Measurements from ENCODE around the gene NMNAT1.
"Not testable (repeated sequence)": the region's sequence is repeated elsewhere in the genome, so short reads cannot be mapped to it uniquely, and the experiment has no call there.

NMNAT1 gene

GRCh38 chr1:10007169-10007568 lies 63.9 kb downstream of the NMNAT1 start:
- Histone ChIP-seq H3K4me1 (no peaks in the 10 kb centered on the region), H3K27ac (no peak overlapping the region), H3K27me3 (no peaks in the 10 kb centered on the region), H4K20me1 (no peaks in the 10 kb centered on the region), H3K4me3 (no peak overlapping the region), H3K36me3 (no peaks in the 10 kb centered on the region), H3K9me3 (no peaks in the 10 kb centered on the region), H3K9ac (no peak overlapping the region), H3K4me2 (no peak overlapping the region)
- TF ChIP-seq Cebpa-rat (IDR thresholded peaks at IDR 0.05), result no peak

GRCh38 chr1:10014016-10014415 lies 70.7 kb downstream of the NMNAT1 start:
- H3K36me3 ChIP-seq, result no peaks in the 10 kb centered on the region
- H3K27me3 ChIP-seq, result no peaks in the 10 kb centered on the region
- TF ChIP-seq Cebpa-rat (IDR thresholded peaks at IDR 0.05), result no peak
- H3K4me2 ChIP-seq, result no peak overlapping the region
- H3K27ac ChIP-seq, result no peak overlapping the region
- H4K20me1 ChIP-seq, result no peaks in the 10 kb centered on the region
- no peak overlapping the region for H3K9ac ChIP-seq
- H3K4me3 ChIP-seq, result no peak overlapping the region
- H3K4me1 ChIP-seq, result no peaks in the 10 kb centered on the region
- H3K9me3 ChIP-seq, result no peaks in the 10 kb centered on the region

- Histone ChIP-seq H3K9ac (no peak overlapping the region), H4K20me1 (no peaks in the 10 kb centered on the region), H3K27me3 (no peaks in the 10 kb centered on the region), H3K27ac (no peak overlapping the region), H3K4me2 (no peak overlapping the region), H3K4me1 (no peaks in the 10 kb centered on the region), H3K36me3 (no peaks in the 10 kb centered on the region), H3K4me3 (no peak overlapping the region), H3K9me3 (no peaks in the 10 kb centered on the region)
- no peak for TF ChIP-seq Cebpa-rat (IDR thresholded peaks at IDR 0.05)
These were observed 76.3 kb downstream of the NMNAT1 start for GRCh38 chr1:10019561-10019960.

GRCh38 chr1:10020086-10020485 lies 76.8 kb downstream of the NMNAT1 start:
- H3K9me3 ChIP-seq, result no peaks in the 10 kb centered on the region
- no peaks in the 10 kb centered on the region for H4K20me1 ChIP-seq
- no peak for TF ChIP-seq Cebpa-rat (IDR thresholded peaks at IDR 0.05)
- no peaks in the 10 kb centered on the region for H3K27me3 ChIP-seq
- H3K36me3 ChIP-seq, result no peaks in the 10 kb centered on the region
- H3K9ac ChIP-seq, result no peak overlapping the region
- H3K27ac ChIP-seq, result no peak overlapping the region
- no peak overlapping the region for H3K4me2 ChIP-seq
- H3K4me1 ChIP-seq, result no peaks in the 10 kb centered on the region
- no peak overlapping the region for H3K4me3 ChIP-seq

GRCh38 chr1:10020678-10021077 lies 77.4 kb downstream of the NMNAT1 start:
- H3K36me3 ChIP-seq, H3K9me3 ChIP-seq, H3K4me2 ChIP-seq, H4K20me1 ChIP-seq, H3K27me3 ChIP-seq, H3K4me1 ChIP-seq, H3K4me3 ChIP-seq, H3K27ac ChIP-seq, H3K9ac ChIP-seq: not testable (repeated sequence)

GRCh38 chr1:10021992-10022391 lies 78.7 kb downstream of the NMNAT1 start:
- not testable (repeated sequence) for H3K4me3 ChIP-seq, H3K9me3 ChIP-seq, H3K4me1 ChIP-seq, H3K27ac ChIP-seq, H4K20me1 ChIP-seq, H3K36me3 ChIP-seq, H3K27me3 ChIP-seq, H3K4me2 ChIP-seq, H3K9ac ChIP-seq

GRCh38 chr1:10022656-10023055 lies 79.4 kb downstream of the NMNAT1 start:
- Histone ChIP-seq H3K4me1 (no peaks in the 10 kb centered on the region), H3K27ac (no peak overlapping the region), H3K4me3 (no peak overlapping the region), H3K9ac (no peak overlapping the region), H3K4me2 (no peak overlapping the region), H3K9me3 (peaks cover 7% of the 10 kb centered on the region; the same call in 1 of the 2 replicates), H4K20me1 (no peaks in the 10 kb centered on the region), H3K27me3 (no peaks in the 10 kb centered on the region), H3K36me3 (no peaks in the 10 kb centered on the region)
- TF ChIP-seq Cebpa-rat (IDR thresholded peaks at IDR 0.05), result no peak

- TF ChIP-seq Cebpa-rat (IDR thresholded peaks at IDR 0.05), result no peak
- Histone ChIP-seq H4K20me1 (no peaks in the 10 kb centered on the region), H3K36me3 (no peaks in the 10 kb centered on the region), H3K4me3 (no peak overlapping the region), H3K27ac (no peak overlapping the region), H3K4me1 (no peaks in the 10 kb centered on the region), H3K27me3 (no peaks in the 10 kb centered on the region), H3K9ac (no peak overlapping the region), H3K9me3 (peaks cover 7% of the 10 kb centered on the region; the same call in 1 of the 2 replicates), H3K4me2 (no peak overlapping the region)
These were observed 82.1 kb downstream of the NMNAT1 start for GRCh38 chr1:10025354-10025753.

- H3K4me2 ChIP-seq, result no peak overlapping the region
- H3K4me3 ChIP-seq, result no peak overlapping the region
- H3K27me3 ChIP-seq, result no peaks in the 10 kb centered on the region
- H3K27ac ChIP-seq, result no peak overlapping the region
- no peak for TF ChIP-seq Cebpa-rat (IDR thresholded peaks at IDR 0.05)
- no peak overlapping the region for H3K9ac ChIP-seq
- 0 out of 2 replicates have a peak, but pooled peaks cover 3% of the 10 kb centered on the region for H3K4me1 ChIP-seq
- H4K20me1 ChIP-seq, result no peaks in the 10 kb centered on the region
- peaks cover 7% of the 10 kb centered on the region; the same call in 1 of the 2 replicates for H3K9me3 ChIP-seq
- H3K36me3 ChIP-seq, result no peaks in the 10 kb centered on the region
These were observed 83.8 kb downstream of the NMNAT1 start for GRCh38 chr1:10027027-10027426.

- H3K36me3 ChIP-seq, H3K4me1 ChIP-seq, H3K9ac ChIP-seq, H3K4me3 ChIP-seq, H3K27ac ChIP-seq, H3K27me3 ChIP-seq, H3K9me3 ChIP-seq, H3K4me2 ChIP-seq: not testable (repeated sequence)
- H4K20me1 ChIP-seq, result peaks cover 10% of the 10 kb centered on the region
These were observed 85.8 kb downstream of the NMNAT1 start for GRCh38 chr1:10028956-10029500.

GRCh38 chr1:10031461-10031860 lies 88.2 kb downstream of the NMNAT1 start:
- H3K9ac ChIP-seq, result no peak overlapping the region
- no peak overlapping the region for H3K4me3 ChIP-seq
- no peak overlapping the region for H3K4me2 ChIP-seq
- H3K4me1 ChIP-seq, result peaks cover 23% of the 10 kb centered on the region
- no peak overlapping the region for H3K27ac ChIP-seq
- no peaks in the 10 kb centered on the region for H3K9me3 ChIP-seq
- no peaks in the 10 kb centered on the region; the same call in 1 of the 2 replicates for H3K36me3 ChIP-seq
- no peak for TF ChIP-seq Cebpa-rat (IDR thresholded peaks at IDR 0.05)
- H4K20me1 ChIP-seq, result peaks cover 13% of the 10 kb centered on the region
- H3K27me3 ChIP-seq, result no peaks in the 10 kb centered on the region

Data from BLaER1 (cell line).